GM18907 (cell line): ENCODE data around the gene FAIM2.

Experiments
- ATAC-seq: cut with Tn5 transposase; IDR thresholded peaks from one replicate; pipeline ENCODE4 v1.9.1; 2021; ENCODE audit warnings: mild to moderate bottlenecking, moderate library complexity; ENCODE audit not compliant: unreplicated experiment

Gene FAIM2

GRCh38 chr12:49920241-49920914, 16.7 kb upstream of the FAIM2 start:
- no peak for ATAC-seq

GRCh38 chr12:49917788-49918173, 14.1 kb upstream of the FAIM2 start:
- no peak for ATAC-seq

- no peak for ATAC-seq
Measured at GRCh38 chr12:49917166-49917787, 13.6 kb upstream of the FAIM2 start.

- no peak for ATAC-seq
Measured at GRCh38 chr12:49916129-49916919, 12.6 kb upstream of the FAIM2 start.

- no peak for ATAC-seq
Measured at GRCh38 chr12:49912345-49913255, 8.9 kb upstream of the FAIM2 start.

- no peak for ATAC-seq
Measured at GRCh38 chr12:49911213-49911605, 7.5 kb upstream of the FAIM2 start.

GRCh38 chr12:49910331-49911212, 6.9 kb upstream of the FAIM2 start:
- ATAC-seq = no peak

- no peak for ATAC-seq
Measured at GRCh38 chr12:49909826-49910225, 6.1 kb upstream of the FAIM2 start.

- no peak for ATAC-seq
Measured at GRCh38 chr12:49909356-49909755, 5.7 kb upstream of the FAIM2 start.

- ATAC-seq = no peak
Measured at GRCh38 chr12:49907352-49907751, 3.7 kb upstream of the FAIM2 start.

- ATAC-seq = no peak
Measured at GRCh38 chr12:49905718-49906314, 2.1 kb upstream of the FAIM2 start.

GRCh38 chr12:49904601-49905000, 901 bp upstream of the FAIM2 start:
- no peak for ATAC-seq

GRCh38 chr12:49903351-49903699, 375 bp downstream of the FAIM2 start:
- no peak for ATAC-seq

GRCh38 chr12:49902399-49903350, 1.0 kb downstream of the FAIM2 start:
- no peak for ATAC-seq

- no peak for ATAC-seq
Measured at GRCh38 chr12:49901986-49902385, 1.7 kb downstream of the FAIM2 start.

GRCh38 chr12:49901026-49901425, 2.7 kb downstream of the FAIM2 start:
- no peak for ATAC-seq

- no peak for ATAC-seq
Measured at GRCh38 chr12:49900371-49900770, 3.3 kb downstream of the FAIM2 start.

- no peak for ATAC-seq
Measured at GRCh38 chr12:49899921-49900320, 3.8 kb downstream of the FAIM2 start.
